Right lobe of liver (tissue), 6 donors: Measurements from ENCODE around the gene FAM219A. TPM values are rescaled to one million over a fixed set of nuclear protein-coding genes. Genes with fewer than 3 reads are reported as not detected.

ENCODE experiments used
- ATAC-seq, 4 donors: fragments of 200-7000 bp; cut with Tn5 transposase; one replicate each; pipeline ENCODE4 v1.9.1; 2020; ENCODE audit warnings: mild to moderate bottlenecking in 4 of 4, moderate library complexity in 4 of 4
- DNase-seq, 3 donors: peaks; one replicate each; pipeline ENCODE4 v3.0.0-alpha.2; 2020
- H3K27ac ChIP-seq, 3 donors: fragments of 200-600 bp; one replicate each; pipeline ENCODE4 v1.8.0; 2022
- H3K27me3 ChIP-seq, 2 donors: fragments of 200-600 bp; one replicate each; pipeline ENCODE4 v1.8.0; 2022
- H3K36me3 ChIP-seq, 4 donors: fragments of 200-600 bp; sonication (generic) in 1 of 4; one replicate each; pipeline versions ENCODE4 v1.5.1 to v1.8.0; 2017 to 2022; ENCODE audit warnings: control low read depth in 1 of 4
- H3K4me1 ChIP-seq, 4 donors: fragments of 200-600 bp; sonication (generic) in 1 of 4; one replicate each; pipeline versions ENCODE4 v1.5.1 to v1.8.0; 2017 to 2022; ENCODE audit warnings: control low read depth in 1 of 4
- H3K4me3 ChIP-seq, 3 donors: fragments of 200-600 bp; one replicate each; pipeline ENCODE4 v1.8.0; 2022
- H3K9me3 ChIP-seq, 4 donors: fragments of 200-600 bp; sonication (generic) in 1 of 4; one replicate each; pipeline versions ENCODE4 v1.5.1 to v1.8.0; 2017 to 2022; ENCODE audit warnings: control low read depth in 1 of 4
- CTCF ChIP-seq, 4 donors: fragments of 200-600 bp in 3 of 4; fragments of 450-650 bp in 1 of 4; IDR thresholded peaks; one replicate each; pipeline versions ENCODE4 v1.5.1 to v1.8.0; 2016 to 2022; ENCODE audit warnings: antibody characterized with exemption in 4 of 4, mild to moderate bottlenecking in 2 of 4
- POLR2A ChIP-seq: fragments of 450-650 bp; IDR thresholded peaks from one replicate; pipeline ENCODE4 v1.6.1; 2017; ENCODE audit warnings: antibody characterized with exemption, mild to moderate bottlenecking
- WGBS: methylation state at CpG from one replicate; pipeline ENCODE4 v1.1.6; 2018; ENCODE audit warnings: low coverage, low lambda C conversion rate; ENCODE audit not compliant: insufficient coverage; ENCODE audit errors: missing lambda C conversion rate; 5-methylcytosine and 5-hydroxymethylcytosine counted together
- intact Hi-C, 2 donors: fragments of 100-400 bp; cut with DNase I; formaldehyde crosslinking; loops; one replicate each; pipeline versions ENCODE4 v1.11.2 to v1.14.1; 2022
- total RNA-seq, 6 experiments: library from RNA; depleted of rRNA in 2 of 6; stranded (reverse); fragments of >200 nt in 2 of 6; fragmentation: NEBNext Ultra II Directional in 3 of 6; extraction: Animal tissue kit (Norgen Biotek cat#: 25700) in 3 of 6; gene quantifications; one replicate each; pipeline versions ENCODE4 v1.1.0 to v1.2.4, GENCODE V29; 2016 to 2023
- donor health status: DM: no; HTN: yes; CAD: no.
- donor health status: DM: no; HTN: no; CAD: no.
- donor health status: DM: no; HTN: no; CAD: no.
- donor health status: DM: no; HTN: yes; CAD: no.
- donor health status: DM: no; HTN: yes; CAD: no.

FAM219A gene
- total RNA-seq, 6 experiments from 2014 or later = 4.1 to 10.7 (median 5.3) TPM

- intact Hi-C loops = no loop called here
- DNase-seq = peak; percentile 49 to 84 (median 72)
- Histone ChIP-seq H3K27me3 (no peaks in the 10 kb centered on the region), H3K36me3 (no peaks in the 10 kb centered on the region), H3K4me1 (peaks cover 0 to 37% (median 18%) of the 10 kb centered on the region in 4 donors), H3K9me3 (no peaks in the 10 kb centered on the region), H3K4me3 (no peak overlapping the region), H3K27ac (peak overlapping the region in 2 of 3 donors; percentile 41 to 45)
- TF ChIP-seq POLR2A (no peak), CTCF (IDR thresholded peaks at IDR 0.05) (no peak)
- ATAC-seq = peak; percentile 94 to 95 (median 94)
- WGBS = 26% methylated on average over 2 of the region's 2 CpGs
These were observed 29.9 kb downstream of the FAM219A start for GRCh38 chr9:34428325-34428958.

GRCh38 chr9:34426347-34427074 is 31.9 kb downstream of the FAM219A start:
- TF ChIP-seq POLR2A = no peak
- no peak for TF ChIP-seq CTCF (IDR thresholded peaks at IDR 0.05)
- Histone ChIP-seq H3K27ac (no peak overlapping the region), H3K27me3 (no peaks in the 10 kb centered on the region), H3K36me3 (no peaks in the 10 kb centered on the region), H3K4me1 (peaks cover 0 to 37% (median 18%) of the 10 kb centered on the region in 4 donors), H3K4me3 (no peak overlapping the region), H3K9me3 (no peaks in the 10 kb centered on the region)
- ATAC-seq = no peak
- DNase-seq = no peak
- WGBS = 92% methylated on average over 4 of the region's 5 CpGs
- intact Hi-C loops = no loop called here

GRCh38 chr9:34419716-34420504 is 38.5 kb downstream of the FAM219A start:
- TF ChIP-seq CTCF (IDR thresholded peaks at IDR 0.05) = no peak
- TF ChIP-seq POLR2A = no peak
- no peaks in the 10 kb centered on the region for H3K9me3 ChIP-seq
- H3K36me3 ChIP-seq = no peaks in the 10 kb centered on the region
- no peak overlapping the region for H3K27ac ChIP-seq
- no peaks in the 10 kb centered on the region for H3K4me1 ChIP-seq
- H3K27me3 ChIP-seq = no peaks in the 10 kb centered on the region
- ATAC-seq = no peak
- WGBS = 88% methylated on average over 4 of the region's 4 CpGs
- DNase-seq = no peak
- intact Hi-C loops = no loop called here
- H3K4me3 ChIP-seq = no peak overlapping the region

GRCh38 chr9:34417734-34418133 is 40.6 kb downstream of the FAM219A start:
- intact Hi-C loops = no loop called here

More at GRCh38 chr9:34417734-34418133, 40.6 kb downstream of the FAM219A start:
- 100% methylated on average over 3 of the region's 3 CpGs for WGBS
- no peaks in the 10 kb centered on the region for H3K36me3 ChIP-seq
- H3K27me3 ChIP-seq = no peaks in the 10 kb centered on the region
- H3K4me1 ChIP-seq = no peaks in the 10 kb centered on the region
- no peak overlapping the region for H3K4me3 ChIP-seq
- no peak overlapping the region for H3K27ac ChIP-seq
- no peak for DNase-seq
- no peak for ATAC-seq
- TF ChIP-seq CTCF (IDR thresholded peaks at IDR 0.05) (no peak), POLR2A (no peak)
- H3K9me3 ChIP-seq = no peaks in the 10 kb centered on the region
